Spleen (tissue), 7 donors: Measurements from ENCODE around the gene RILPL1.

Experiments
- CTCF ChIP-seq, 11 experiments: fragments of 200-600 bp in 7 of 11; fragments of 450-650 bp in 4 of 11; sonication (generic) in 4 of 11; IDR thresholded peaks in 8 of 11; conservative IDR thresholded peaks in 3 of 11; 1 replicate in 7 of 11; 2 replicates in 4 of 11; pipeline versions ENCODE4 v1.4.0 to v1.8.0; 2016 to 2021; ENCODE audit warnings: antibody characterized with exemption in 11 of 11, inconsistent platforms in 4 of 11, mild to moderate bottlenecking in 1 of 11
- POLR2AphosphoS5 ChIP-seq, 3 donors: sonication (generic); formaldehyde crosslinking; IDR thresholded peaks; one replicate each; pipeline ENCODE4 v1.5.1; 2017; ENCODE audit warnings: antibody characterized with exemption in 3 of 3
- donor health status: DM: no; HTN: no; CAD: no; lungs with moderate emphysema.
- donor health status: DM: no; HTN: no; CAD: no.
- donor health status: DM: no; HTN: no; CAD: no.

- no peak for TF ChIP-seq CTCF (IDR thresholded peaks at IDR 0.05 in 8 of 11, conservative IDR thresholded peaks at IDR 0.05 in 3 of 11)
- TF ChIP-seq POLR2AphosphoS5 (IDR thresholded peaks at IDR 0.05): peak in 2 of 3 donors; percentile 28 to 47
These were observed 61.1 kb downstream of the RILPL1 start for GRCh38 chr12:123472438-123472849.
